T-cell (primary cell): ENCODE measurements around the gene TIMM8B. TPM values are rescaled to one million over a fixed set of nuclear protein-coding genes. Genes with fewer than 3 reads are reported as not detected.
A peak's percentile ranks its signal among the peaks of the same experiment; 100 is the strongest.
"Not testable (repeated sequence)": the region's sequence is repeated elsewhere in the genome, so short reads cannot be mapped to it uniquely, and the experiment has no call there.

Experiments
- ATAC-seq, 4 experiments: fragments of 200-7000 bp in 3 of 4; fragments of 150-1000 bp in 1 of 4; cut with Tn5 transposase; replicated peaks in 1 of 4; 1 replicate in 3 of 4; 2 replicates in 1 of 4; pipeline ENCODE4 v1.10.0; 2021; ENCODE audit warnings: moderate library complexity in 3 of 4, mild to moderate bottlenecking in 2 of 4, moderate number of reproducible peaks in 1 of 4
- CTCF ChIA-PET, 2 donors: fragments of 300-600 bp; sonication (Branson Sonifier 250); formaldehyde crosslinking; loops; one replicate each; lab custom pipeline; 2022; ENCODE audit warnings: antibody characterized with exemption in 2 of 2; lab: Charles Lee
- POLR2A ChIA-PET, 2 donors: fragments of 300-600 bp; sonication (Branson Sonifier 250); formaldehyde crosslinking; loops; one replicate each; lab custom pipeline; 2022; ENCODE audit warnings: antibody characterized with exemption in 2 of 2; lab: Charles Lee
- DNase-seq, 35 experiments: peaks; one replicate each; pipeline versions ENCODE4 v3.0.0 to v3.0.0-alpha.2; 2013 to 2023
- H3K27ac ChIP-seq: one replicate; pipeline ENCODE4 v1.5.1; 2013; ENCODE audit warnings: low read length
- H3K27me3 ChIP-seq, 2 experiments: replicated peaks in 1 of 2; 1 replicate in 1 of 2; 2 replicates in 1 of 2; pipeline versions ENCODE4 v1.6.1 to v1.7.0; 2013; ENCODE audit warnings: low read length in 1 of 2, mixed read lengths in 1 of 2; ENCODE audit not compliant: control insufficient read depth in 2 of 2, insufficient read depth in 2 of 2; ENCODE audit errors: extremely low read depth in 1 of 2
- H3K36me3 ChIP-seq, 2 donors: 1 replicate in 1 of 2; 2 replicates in 1 of 2; pipeline versions ENCODE4 v1.6.1 to v1.7.0; 2013; ENCODE audit warnings: low read length in 1 of 2; ENCODE audit not compliant: control insufficient read depth in 2 of 2, insufficient read depth in 1 of 2; ENCODE audit errors: extremely low read depth in 1 of 2
- H3K4me1 ChIP-seq, 2 experiments: 1 replicate in 1 of 2; 2 replicates in 1 of 2; pipeline versions ENCODE4 v1.6.1 to v1.7.0; 2013; ENCODE audit warnings: low read length in 2 of 2, mixed read lengths in 1 of 2; ENCODE audit not compliant: insufficient read depth in 2 of 2, control insufficient read depth in 1 of 2; ENCODE audit errors: extremely low read depth in 1 of 2
- H3K4me3 ChIP-seq, 2 donors: 1 replicate in 1 of 2; 2 replicates in 1 of 2; pipeline versions ENCODE4 v1.5.1 to v1.7.0; 2013; ENCODE audit warnings: mild to moderate bottlenecking in 2 of 2, low read length in 1 of 2, moderate library complexity in 1 of 2; ENCODE audit not compliant: control insufficient read depth in 1 of 2; ENCODE audit errors: extremely low read depth in 1 of 2
- H3K9me3 ChIP-seq: 2 replicates; pipeline ENCODE4 v1.7.0; 2013
- H3K27ac Mint-ChIP-seq, 2 donors: one replicate each; pipeline ENCODE4 v1.8.0; 2020 to 2021; ENCODE audit warnings: mild to moderate bottlenecking in 2 of 2, mixed read lengths in 2 of 2
- H3K27me3 Mint-ChIP-seq, 2 donors: one replicate each; pipeline ENCODE4 v1.8.0; 2021 to 2022; ENCODE audit warnings: mixed read lengths in 2 of 2
- H3K36me3 Mint-ChIP-seq: one replicate; pipeline ENCODE4 v1.8.0; 2021; ENCODE audit warnings: mixed read lengths
- H3K4me1 Mint-ChIP-seq, 3 donors: one replicate each; pipeline ENCODE4 v1.8.0; 2020 to 2022; ENCODE audit warnings: mixed read lengths in 3 of 3, mild to moderate bottlenecking in 1 of 3
- H3K4me3 Mint-ChIP-seq, 3 donors: one replicate each; pipeline ENCODE4 v1.8.0; 2020 to 2022; ENCODE audit warnings: mild to moderate bottlenecking in 3 of 3, mixed read lengths in 3 of 3, moderate library complexity in 3 of 3
- H3K9me3 Mint-ChIP-seq, 3 donors: one replicate each; pipeline ENCODE4 v1.8.0; 2020 to 2022; ENCODE audit warnings: mixed read lengths in 3 of 3
- WGBS: methylation state at CpG from one replicate; pipeline ENCODE4 v1.1.5; 2013; ENCODE audit warnings: missing lambda C conversion rate; ENCODE audit not compliant: insufficient coverage; 5-methylcytosine and 5-hydroxymethylcytosine counted together
- total RNA-seq, 35 experiments: library from RNA in 6 of 35; stranded (reverse) in 6 of 35; fragments of 120-200 nt in 1 of 35; gene quantifications; one replicate each; pipeline versions ENCODE4 v1.2.1 to v1.2.4 and lab custom pipeline; 2013 to 2026

Gene TIMM8B
- total RNA-seq, 5 donors from 2014 or later (not counting 1 experiment from before 2014, with no cell fraction given) = 13.8 to 23.7 (median 21.1) TPM

DNA sequence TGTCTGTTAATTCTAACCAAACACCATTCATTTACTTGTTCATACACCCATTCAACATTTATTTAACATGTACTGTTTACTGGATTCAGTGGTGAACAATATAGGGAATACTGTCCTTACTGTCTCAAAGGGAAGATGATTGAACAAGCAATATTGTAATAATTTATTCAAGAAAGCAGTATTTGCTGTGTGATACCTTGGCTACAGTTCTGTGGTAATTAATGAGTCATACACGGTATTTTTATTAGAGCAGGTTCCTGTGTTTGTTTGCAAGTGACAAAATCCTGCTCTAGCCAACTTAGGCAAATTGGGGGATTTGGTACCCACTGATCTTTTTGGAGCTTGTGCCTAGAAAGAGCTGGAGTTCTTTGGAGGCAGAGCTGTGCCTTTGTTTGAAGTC, 28.5 kb downstream of the TIMM8B start:
- H3K36me3 Mint-ChIP-seq = peaks cover 54% of the 10 kb centered on the region
- no peaks in the 10 kb centered on the region for H3K4me1 Mint-ChIP-seq

DNA sequence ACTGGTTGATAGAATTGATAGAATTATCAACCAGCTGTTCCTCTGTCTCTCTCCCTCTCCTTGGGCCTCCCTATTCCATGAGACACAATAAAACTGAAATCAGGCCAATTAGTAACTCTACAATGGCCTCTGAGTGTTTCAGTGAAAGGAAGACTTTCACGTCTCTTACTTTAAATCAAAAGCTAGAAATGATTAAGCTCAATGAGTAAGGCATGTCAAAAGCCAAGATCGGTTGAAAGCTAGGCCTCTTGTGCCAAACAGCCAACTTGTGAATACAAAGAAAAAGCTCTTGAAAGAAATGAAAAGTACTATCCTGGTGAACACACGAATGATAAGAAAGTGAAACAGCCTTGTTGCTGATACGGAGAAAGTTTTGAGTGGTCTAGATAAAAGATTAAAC, 29.4 kb downstream of the TIMM8B start:
- Mint-ChIP-seq H3K27me3 (no peaks in the 10 kb centered on the region), H3K4me3 (no peak overlapping the region), H3K9me3 (no peaks in the 10 kb centered on the region), H3K4me1 (no peaks in the 10 kb centered on the region), H3K27ac (no peak overlapping the region), H3K36me3 (peaks cover 54% of the 10 kb centered on the region)
- H3K4me1 ChIP-seq = no peaks in the 10 kb centered on the region
- H3K27ac ChIP-seq = no peak overlapping the region
- H3K4me3 ChIP-seq = no peak overlapping the region
- no peaks in the 10 kb centered on the region for H3K27me3 ChIP-seq
- H3K9me3 ChIP-seq = no peaks in the 10 kb centered on the region
- POLR2A ChIA-PET = no interaction called here
- ATAC-seq (no peak), DNase-seq (no peak)
- WGBS = 50% methylated on average over 2 of the region's 4 CpGs
- CTCF ChIA-PET = no interaction called here
- H3K36me3 ChIP-seq = peaks cover 0 to 47% of the 10 kb centered on the region in 2 donors

More for the DNA sequence above, 28.5 kb downstream of the TIMM8B start:
- Histone ChIP-seq H3K36me3 (peaks cover 0 to 48% of the 10 kb centered on the region in 2 donors), H3K27me3 (no peaks in the 10 kb centered on the region), H3K9me3 (no peaks in the 10 kb centered on the region), H3K4me1 (no peaks in the 10 kb centered on the region), H3K27ac (no peak overlapping the region), H3K4me3 (no peak overlapping the region)
- no peak overlapping the region for H3K27ac Mint-ChIP-seq
- no peaks in the 10 kb centered on the region for H3K27me3 Mint-ChIP-seq
- POLR2A ChIA-PET = no interaction called here
- no peak overlapping the region for H3K4me3 Mint-ChIP-seq
- no peak for ATAC-seq
- no peaks in the 10 kb centered on the region for H3K9me3 Mint-ChIP-seq
- DNase-seq = no peak
- CTCF ChIA-PET = no interaction called here
- WGBS = no CpG with 5 or more reads among the region's 1 CpG

DNA sequence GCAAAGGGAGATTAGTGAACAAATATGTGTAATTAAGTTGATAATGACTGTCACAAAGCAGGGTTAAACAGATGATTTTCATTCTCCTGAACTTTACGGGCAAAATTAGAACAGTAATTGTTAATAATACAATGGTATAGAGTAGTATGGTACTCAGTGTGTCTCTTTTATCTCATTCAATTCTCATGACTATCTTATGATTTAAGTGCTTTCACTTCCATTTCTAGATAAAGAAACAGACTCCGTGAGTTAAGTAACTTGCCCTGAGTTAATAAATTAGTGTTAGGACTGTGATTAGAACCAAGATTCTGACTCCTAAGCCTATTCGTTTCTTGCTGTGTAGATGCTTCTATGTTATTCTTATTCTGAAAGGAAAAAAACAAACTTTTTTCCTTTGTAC, 34.8 kb downstream of the TIMM8B start:
- no peaks in the 10 kb centered on the region for H3K4me1 ChIP-seq
- CTCF ChIA-PET = interaction anchor here in 1 of 2 donors (0.6 kb wide), 1 partner anchor 24 kb away, joined by 16 read pairs; no protein-coding TSS in a partner anchor
- H3K27ac Mint-ChIP-seq = no peak overlapping the region
- POLR2A ChIA-PET = interaction anchor here in 1 of 2 donors (0.7 kb wide), 1 partner anchor 37 kb away, joined by 3 read pairs; no protein-coding TSS in a partner anchor
- H3K9me3 Mint-ChIP-seq = no peaks in the 10 kb centered on the region
- DNase-seq (no peak), ATAC-seq (no peak)
- no peak overlapping the region for H3K4me3 ChIP-seq
- H3K9me3 ChIP-seq = no peaks in the 10 kb centered on the region
- peaks cover 0 to 39% of the 10 kb centered on the region in 2 donors for H3K36me3 ChIP-seq
- H3K27ac ChIP-seq = no peak overlapping the region
- WGBS = no CpG with 5 or more reads among the region's 3 CpGs
- no peaks in the 10 kb centered on the region for H3K27me3 ChIP-seq
- H3K4me3 Mint-ChIP-seq = no peak overlapping the region
- H3K27me3 Mint-ChIP-seq = no peaks in the 10 kb centered on the region
- peaks cover 66% of the 10 kb centered on the region for H3K36me3 Mint-ChIP-seq
- H3K4me1 Mint-ChIP-seq = peaks cover 11 to 28% (median 14%) of the 10 kb centered on the region in 3 donors

DNA sequence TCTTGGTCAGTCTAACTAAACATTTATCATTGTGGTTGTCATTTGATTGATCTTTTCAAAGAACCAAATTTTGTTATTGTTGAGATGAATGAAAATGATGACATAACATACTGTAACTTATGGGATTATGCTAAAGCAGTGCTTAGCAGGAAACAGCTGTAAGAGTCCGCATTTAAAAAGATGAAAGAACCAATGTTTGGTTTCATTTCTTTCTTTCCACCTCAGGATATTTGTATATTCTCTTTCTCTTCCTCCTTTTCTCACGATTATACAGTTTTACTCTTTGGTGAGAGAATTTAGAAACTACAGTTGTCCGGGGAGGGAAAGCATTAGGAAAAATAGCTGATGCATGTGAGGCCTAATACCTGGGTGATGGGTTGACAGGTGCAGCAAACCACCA, 35.8 kb downstream of the TIMM8B start:
- no peaks in the 10 kb centered on the region for H3K27me3 Mint-ChIP-seq
- H3K4me3 Mint-ChIP-seq = no peak overlapping the region
- Histone ChIP-seq H3K27me3 (no peaks in the 10 kb centered on the region), H3K27ac (no peak overlapping the region), H3K4me1 (no peaks in the 10 kb centered on the region), H3K4me3 (no peak overlapping the region), H3K36me3 (peaks cover 0 to 40% of the 10 kb centered on the region in 2 donors), H3K9me3 (no peaks in the 10 kb centered on the region)
- H3K36me3 Mint-ChIP-seq = peaks cover 69% of the 10 kb centered on the region
- WGBS = no CpG with 5 or more reads among the region's 3 CpGs
- H3K27ac Mint-ChIP-seq = peak overlapping the region in 1 of 2 donors; percentile 0
- DNase-seq (no peak), ATAC-seq (no peak)
- CTCF ChIA-PET = no interaction called here
- H3K9me3 Mint-ChIP-seq = no peaks in the 10 kb centered on the region
- H3K4me1 Mint-ChIP-seq = peaks cover 11 to 28% (median 14%) of the 10 kb centered on the region in 3 donors
- POLR2A ChIA-PET = no interaction called here

DNA sequence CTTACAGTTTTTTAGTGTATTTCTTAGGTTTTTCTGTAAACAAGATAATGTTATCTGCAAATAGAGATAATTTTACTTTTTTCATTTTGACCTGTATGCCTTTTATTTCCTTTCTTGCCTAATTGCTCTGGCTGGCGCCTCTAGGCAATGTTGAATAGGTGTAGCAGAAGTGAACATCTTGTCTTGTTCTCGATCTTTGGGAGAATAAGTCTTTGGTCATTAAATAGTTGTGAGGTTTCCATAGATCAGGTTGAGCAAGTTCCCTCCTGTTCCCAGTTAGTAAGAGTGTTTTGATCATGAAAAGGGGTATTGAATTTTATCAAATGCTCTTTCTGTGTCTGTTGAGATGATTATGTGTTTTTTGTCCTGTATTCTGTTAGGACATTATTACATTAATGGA, 36.8 kb downstream of the TIMM8B start:
- Mint-ChIP-seq H3K4me1 (peaks cover 11 to 28% (median 14%) of the 10 kb centered on the region in 3 donors), H3K27me3 (no peaks in the 10 kb centered on the region), H3K36me3 (peaks cover 73% of the 10 kb centered on the region)

DNA sequence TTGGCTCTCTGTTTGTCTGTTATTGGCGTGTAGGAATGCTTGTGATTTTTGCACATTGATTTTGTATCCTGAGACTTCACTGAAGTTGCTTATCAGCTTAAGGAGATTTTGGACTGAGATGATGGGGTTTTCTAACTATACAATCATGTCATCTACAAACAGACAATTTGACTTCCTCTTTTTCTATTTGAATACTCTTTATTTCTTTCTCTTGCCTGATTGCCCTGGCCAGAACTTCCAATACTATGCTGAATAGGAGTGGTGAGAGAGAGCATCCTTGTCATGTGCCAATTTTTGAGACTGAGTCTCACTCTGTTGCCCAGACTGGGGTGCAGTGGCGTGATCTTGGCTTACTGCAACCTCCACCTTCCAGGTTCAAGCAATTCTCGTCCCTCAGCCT, 38.3 kb downstream of the TIMM8B start:
- Mint-ChIP-seq H3K36me3 (peaks cover 78% of the 10 kb centered on the region), H3K27ac (peak overlapping the region in 1 of 2 donors; percentile 6), H3K4me1 (peaks cover 11 to 28% (median 14%) of the 10 kb centered on the region in 3 donors)
- H3K4me1 ChIP-seq, POLR2A ChIA-PET, H3K4me3 ChIP-seq, H3K4me3 Mint-ChIP-seq, CTCF ChIA-PET, ATAC-seq, H3K27me3 ChIP-seq, H3K9me3 ChIP-seq, H3K27me3 Mint-ChIP-seq, H3K27ac ChIP-seq, H3K9me3 Mint-ChIP-seq, DNase-seq: not testable (repeated sequence)
- peaks cover 9 to 50% of the 10 kb centered on the region in 2 donors for H3K36me3 ChIP-seq
- WGBS = no CpG with 5 or more reads among the region's 3 CpGs

More for the DNA sequence above, 36.8 kb downstream of the TIMM8B start:
- H3K4me1 ChIP-seq = no peaks in the 10 kb centered on the region
- H3K27ac Mint-ChIP-seq = no peak overlapping the region
- no peak overlapping the region for H3K4me3 ChIP-seq
- H3K36me3 ChIP-seq = peaks cover 3 to 47% of the 10 kb centered on the region in 2 donors
- POLR2A ChIA-PET = no interaction called here
- no peaks in the 10 kb centered on the region for H3K27me3 ChIP-seq
- CTCF ChIA-PET = no interaction called here
- ATAC-seq (no peak), DNase-seq (no peak)
- H3K4me3 Mint-ChIP-seq = no peak overlapping the region
- no peaks in the 10 kb centered on the region for H3K9me3 ChIP-seq
- no peaks in the 10 kb centered on the region for H3K9me3 Mint-ChIP-seq
- 50% methylated on average over 2 of the region's 2 CpGs for WGBS
- H3K27ac ChIP-seq = no peak overlapping the region
